OCI-LY7 (cell line): ENCODE measurements around the gene TMEM181. TPM values are rescaled to one million over a fixed set of nuclear protein-coding genes. Genes with fewer than 3 reads are reported as not detected.
"Not testable (repeated sequence)": the region's sequence is repeated elsewhere in the genome, so short reads cannot be mapped to it uniquely, and the experiment has no call there.

Source experiments
- BruUV-seq: library from RNA; stranded (reverse); fragments of 400-500 nt; replicated peaks from 2 replicates; lab custom pipeline; 2021; lab: Mats Ljungman, UMichigan
- CTCF ChIA-PET: fragments of 300-600 bp; sonication (Branson Sonifier 250); formaldehyde crosslinking; loops from one replicate; lab custom pipeline; 2022; ENCODE audit warnings: antibody characterized with exemption; ENCODE audit not compliant: unreplicated experiment; lab: Charles Lee
- POLR2A ChIA-PET: fragments of 300-600 bp; sonication (Branson Sonifier 250); formaldehyde crosslinking; loops from one replicate; lab custom pipeline; 2022; ENCODE audit warnings: antibody characterized with exemption; lab: Charles Lee
- DNase-seq: peaks from one replicate; pipeline ENCODE4 v3.0.0-alpha.2; 2015; ENCODE audit warnings: low spot score
- H2AFZ ChIP-seq: fragments of 200-600 bp; sonication (generic), shearing (Covaris generic); 2 replicates; pipeline ENCODE4 v1.6.1; 2014; ENCODE audit warnings: mild to moderate bottlenecking, antibody characterized with exemption, low read length, moderate library complexity
- H3K27ac ChIP-seq: fragments of 200-600 bp; sonication (generic); 2 replicates; pipeline ENCODE4 v1.5.1; 2014; ENCODE audit warnings: mixed run types, low read depth, mild to moderate bottlenecking, moderate library complexity, low read length, inconsistent platforms; ENCODE audit not compliant: poor library complexity, severe bottlenecking
- H3K36me3 ChIP-seq: fragments of 200-600 bp; sonication (generic); 2 replicates; pipeline ENCODE4 v1.6.1; 2014; ENCODE audit warnings: mild to moderate bottlenecking, antibody characterized with exemption, low read length, moderate library complexity, mixed read lengths; ENCODE audit not compliant: insufficient read depth
- H3K4me1 ChIP-seq: fragments of 200-600 bp; sonication (generic); 2 replicates; pipeline ENCODE4 v1.5.1; 2014; ENCODE audit warnings: mild to moderate bottlenecking, low read length; ENCODE audit not compliant: insufficient read depth, poor library complexity, severe bottlenecking
- H3K4me2 ChIP-seq: fragments of 200-600 bp; sonication (generic); 2 replicates; pipeline ENCODE4 v1.6.1; 2014; ENCODE audit warnings: mild to moderate bottlenecking, low read length
- H3K4me3 ChIP-seq: fragments of 200-600 bp; sonication (generic); 2 replicates; pipeline ENCODE4 v1.5.1; 2014; ENCODE audit warnings: mild to moderate bottlenecking, low read depth, low read length; ENCODE audit not compliant: poor library complexity, severe bottlenecking
- H3K79me2 ChIP-seq: fragments of 200-600 bp; sonication (generic); 2 replicates; pipeline ENCODE4 v1.6.1; 2016; ENCODE audit warnings: low read depth, mild to moderate bottlenecking, low read length, moderate library complexity, mixed read lengths; ENCODE audit not compliant: insufficient read depth
- H3K9me2 ChIP-seq: fragments of 200-600 bp; sonication (generic); 2 replicates; pipeline ENCODE4 v1.6.1; 2016; ENCODE audit warnings: mild to moderate bottlenecking, low read length, mixed read lengths; ENCODE audit not compliant: insufficient read depth
- H3K9me3 ChIP-seq: fragments of 200-600 bp; sonication (generic); 2 replicates; pipeline ENCODE4 v1.6.1; 2014; ENCODE audit warnings: mild to moderate bottlenecking, mixed run types, low read length, mixed read lengths
- H4K20me1 ChIP-seq: fragments of 200-600 bp; sonication (generic); 2 replicates; pipeline ENCODE4 v1.6.1; 2014; ENCODE audit warnings: mild to moderate bottlenecking, antibody characterized with exemption, low read length, moderate library complexity, mixed read lengths; ENCODE audit not compliant: insufficient read depth
- EZH2phosphoT487 ChIP-seq: fragments of 200-600 bp; sonication (generic); IDR thresholded peaks from 2 replicates; pipeline ENCODE4 v1.6.1; 2018; ENCODE audit warnings: low read depth, borderline replicate concordance, mild to moderate bottlenecking, mixed run types, antibody characterized with exemption, low read length, moderate library complexity, mixed read lengths
- intact Hi-C: fragments of 100-400 bp; cut with micrococcal nuclease; formaldehyde crosslinking; loops from one replicate; pipeline ENCODE4 v1.10.0; 2022; ENCODE audit not compliant: unreplicated experiment
- total RNA-seq, 2 experiments: library from RNA; depleted of rRNA in 1 of 2; stranded (reverse); fragments of >200 nt in 1 of 2; shearing (Covaris generic) in 1 of 2; gene quantifications; 2 replicates each; pipeline ENCODE4 v1.2.3, GENCODE V29; 2014 to 2022
- TF ChIP-seq, protein P1 (sequence below): fragments of 200-600 bp; sonication (generic); conservative IDR thresholded peaks from 2 replicates; pipeline ENCODE4 v1.5.1; 2014; ENCODE audit warnings: mild to moderate bottlenecking, antibody characterized with exemption, low read length, moderate library complexity, mixed read lengths

The TMEM181 gene
- total RNA-seq, 2 experiments from 2014 or later, result 8.0 to 12.5 TPM

DNA sequence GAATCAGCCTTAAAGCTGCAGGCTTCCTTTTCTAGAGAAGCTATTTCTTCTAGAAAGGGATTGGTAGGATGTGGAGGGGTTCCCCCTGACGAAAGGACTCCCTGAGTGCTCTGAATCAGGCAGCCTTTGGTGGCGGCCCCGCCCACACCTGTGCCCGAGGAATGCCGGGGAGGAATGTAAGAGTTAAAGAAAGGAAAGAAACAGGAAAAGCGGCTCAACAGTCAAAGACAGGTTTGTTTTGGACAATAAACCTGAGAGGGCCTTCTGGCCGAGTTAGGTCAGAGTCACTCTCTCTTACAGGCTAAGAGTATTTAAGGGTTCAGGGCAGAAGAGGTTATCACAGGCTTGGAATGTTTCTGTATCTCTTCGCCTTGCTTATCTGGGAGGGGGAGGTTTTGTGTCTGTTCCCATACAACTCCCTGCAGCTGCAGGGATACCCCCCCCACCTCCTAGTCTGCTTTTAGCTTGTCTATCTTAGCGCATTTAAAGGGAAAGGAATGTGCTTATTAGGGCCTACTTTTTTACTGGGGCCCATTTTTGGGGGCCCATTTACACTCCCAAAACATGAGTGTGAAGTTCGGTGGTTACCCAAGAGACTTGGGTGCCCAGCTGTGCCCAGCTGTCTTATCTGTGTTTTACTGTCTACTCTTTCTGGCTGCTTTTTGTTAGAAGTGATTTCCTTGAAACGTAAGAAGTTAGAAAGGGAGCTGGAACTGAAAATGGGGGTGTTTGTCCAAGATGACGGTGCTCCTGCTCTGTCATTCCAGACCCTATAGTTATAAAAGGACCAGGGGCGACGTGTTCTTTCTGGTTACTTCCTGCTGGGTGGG lies 51.9 kb downstream of the TMEM181 start:
- H4K20me1 ChIP-seq, result no peaks in the 10 kb centered on the region
- ChIA-PET CTCF (no interaction called here), POLR2A (no interaction called here)
- BruUV-seq, result no TSS peak
- no peak overlapping the region for H3K4me3 ChIP-seq
- DNase-seq, result no peak
- intact Hi-C loops, result no loop called here
- no peaks in the 10 kb centered on the region for H3K9me2 ChIP-seq
- no peaks in the 10 kb centered on the region for H3K79me2 ChIP-seq
- H3K9me3 ChIP-seq, result no peaks in the 10 kb centered on the region
- H2AFZ ChIP-seq, result no peak overlapping the region
- TF ChIP-seq, protein P1, sequence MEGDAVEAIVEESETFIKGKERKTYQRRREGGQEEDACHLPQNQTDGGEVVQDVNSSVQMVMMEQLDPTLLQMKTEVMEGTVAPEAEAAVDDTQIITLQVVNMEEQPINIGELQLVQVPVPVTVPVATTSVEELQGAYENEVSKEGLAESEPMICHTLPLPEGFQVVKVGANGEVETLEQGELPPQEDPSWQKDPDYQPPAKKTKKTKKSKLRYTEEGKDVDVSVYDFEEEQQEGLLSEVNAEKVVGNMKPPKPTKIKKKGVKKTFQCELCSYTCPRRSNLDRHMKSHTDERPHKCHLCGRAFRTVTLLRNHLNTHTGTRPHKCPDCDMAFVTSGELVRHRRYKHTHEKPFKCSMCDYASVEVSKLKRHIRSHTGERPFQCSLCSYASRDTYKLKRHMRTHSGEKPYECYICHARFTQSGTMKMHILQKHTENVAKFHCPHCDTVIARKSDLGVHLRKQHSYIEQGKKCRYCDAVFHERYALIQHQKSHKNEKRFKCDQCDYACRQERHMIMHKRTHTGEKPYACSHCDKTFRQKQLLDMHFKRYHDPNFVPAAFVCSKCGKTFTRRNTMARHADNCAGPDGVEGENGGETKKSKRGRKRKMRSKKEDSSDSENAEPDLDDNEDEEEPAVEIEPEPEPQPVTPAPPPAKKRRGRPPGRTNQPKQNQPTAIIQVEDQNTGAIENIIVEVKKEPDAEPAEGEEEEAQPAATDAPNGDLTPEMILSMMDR, result no peak
- TF ChIP-seq EZH2phosphoT487, result no peak
- no peaks in the 10 kb centered on the region for H3K4me1 ChIP-seq
- H3K36me3 ChIP-seq, result peaks cover 59% of the 10 kb centered on the region
- no peak overlapping the region for H3K27ac ChIP-seq
- no peak overlapping the region for H3K4me2 ChIP-seq

DNA sequence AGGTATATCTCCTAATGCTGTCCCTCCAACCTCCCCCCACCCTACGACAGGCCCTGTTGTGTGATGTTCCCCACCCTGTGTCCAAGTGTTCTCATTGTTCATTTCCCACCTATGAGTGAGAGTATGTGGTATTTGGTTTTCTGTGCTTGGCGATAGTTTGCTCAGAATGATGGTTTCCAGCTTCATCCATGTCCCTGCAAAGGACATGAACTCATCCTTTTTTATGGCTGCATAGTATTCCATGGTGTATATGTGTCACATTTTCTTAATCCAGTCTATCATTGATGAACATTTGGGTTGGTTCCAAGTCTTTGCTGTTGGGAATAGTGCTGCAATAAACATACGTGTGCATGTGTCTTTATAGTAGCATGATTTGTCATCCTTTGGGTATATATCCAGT lies 54.7 kb downstream of the TMEM181 start:
- CTCF ChIA-PET, H3K79me2 ChIP-seq, H2AFZ ChIP-seq, POLR2A ChIA-PET, H3K27ac ChIP-seq, H4K20me1 ChIP-seq, intact Hi-C loops, H3K4me1 ChIP-seq, BruUV-seq, DNase-seq, H3K9me2 ChIP-seq, H3K4me2 ChIP-seq, H3K9me3 ChIP-seq, H3K4me3 ChIP-seq: not testable (repeated sequence)
- peaks cover 44% of the 10 kb centered on the region for H3K36me3 ChIP-seq

DNA sequence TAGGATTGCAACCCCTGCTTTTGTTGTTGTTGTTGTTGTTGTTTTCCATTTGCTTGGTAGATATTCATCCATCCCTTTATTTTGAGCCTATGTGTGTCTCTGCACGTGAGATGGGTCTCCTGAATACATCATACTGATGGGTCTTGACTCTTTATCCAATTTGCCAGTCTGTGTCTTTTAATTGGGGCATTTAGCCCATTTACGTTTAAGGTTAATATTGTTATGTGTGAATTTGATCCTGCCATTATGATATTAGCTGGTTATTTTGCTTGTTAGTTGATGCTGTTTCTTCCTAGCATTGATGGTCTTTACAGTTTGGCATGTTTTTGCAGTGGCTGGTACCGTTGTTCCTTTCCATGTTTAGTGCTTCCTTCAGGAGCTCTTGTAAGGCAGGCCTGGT lies 58.4 kb downstream of the TMEM181 start:
- POLR2A ChIA-PET, H3K79me2 ChIP-seq, H3K4me3 ChIP-seq, H3K9me3 ChIP-seq, intact Hi-C loops, H3K4me1 ChIP-seq, H3K27ac ChIP-seq, H2AFZ ChIP-seq, H4K20me1 ChIP-seq, CTCF ChIA-PET, H3K4me2 ChIP-seq, H3K9me2 ChIP-seq, BruUV-seq, DNase-seq: not testable (repeated sequence)
- H3K36me3 ChIP-seq, result peaks cover 28% of the 10 kb centered on the region
